HG02981 (cell line): ENCODE data around the gene C2orf15.
"Not testable (repeated sequence)": the region's sequence is repeated elsewhere in the genome, so short reads cannot be mapped to it uniquely, and the experiment has no call there.

ENCODE experiments used
- ATAC-seq: cut with Tn5 transposase; IDR thresholded peaks from one replicate; pipeline ENCODE4 v1.9.1; 2021; ENCODE audit warnings: mild to moderate bottlenecking, moderate library complexity; ENCODE audit not compliant: unreplicated experiment

Gene C2orf15

DNA sequence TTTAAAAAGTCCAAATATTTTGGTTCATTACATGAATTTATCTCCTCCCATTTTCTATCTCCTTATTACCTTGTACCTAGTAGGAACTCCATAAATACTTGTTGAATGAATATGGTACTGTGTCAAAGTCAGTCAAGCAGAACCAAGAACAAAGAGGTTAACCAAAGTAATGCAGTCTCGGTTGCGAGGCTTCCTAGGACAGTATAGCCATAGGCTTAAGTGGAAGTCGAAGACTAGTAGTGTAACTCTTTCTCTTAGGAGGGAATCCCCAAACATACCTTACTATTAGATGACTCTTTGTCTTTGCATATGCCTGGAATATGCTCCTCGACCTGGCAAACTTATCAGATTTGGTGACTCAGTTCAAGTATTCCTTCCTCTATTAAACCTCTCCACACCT lies 18.1 kb downstream of the C2orf15 start:
- ATAC-seq = no peak

DNA sequence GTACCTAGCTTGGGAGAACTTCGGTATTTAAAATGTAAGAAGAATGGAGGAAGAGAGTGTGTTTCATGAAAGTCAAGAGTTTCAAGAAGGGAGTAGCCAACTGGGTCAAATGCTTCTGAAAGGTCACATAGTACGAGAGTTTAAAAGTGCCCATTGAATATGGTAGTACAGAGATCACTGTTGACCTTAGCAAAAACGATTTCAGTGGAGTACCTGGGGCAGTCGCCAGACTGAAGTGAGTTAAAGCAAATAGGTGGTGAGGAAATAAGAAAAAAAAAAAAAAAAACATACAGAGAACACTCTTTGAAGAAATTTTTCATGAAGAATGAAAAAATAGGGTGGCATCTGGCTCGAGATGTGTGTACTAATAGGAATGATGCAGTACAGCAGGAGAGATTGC lies 24.7 kb downstream of the C2orf15 start:
- ATAC-seq = no peak

DNA sequence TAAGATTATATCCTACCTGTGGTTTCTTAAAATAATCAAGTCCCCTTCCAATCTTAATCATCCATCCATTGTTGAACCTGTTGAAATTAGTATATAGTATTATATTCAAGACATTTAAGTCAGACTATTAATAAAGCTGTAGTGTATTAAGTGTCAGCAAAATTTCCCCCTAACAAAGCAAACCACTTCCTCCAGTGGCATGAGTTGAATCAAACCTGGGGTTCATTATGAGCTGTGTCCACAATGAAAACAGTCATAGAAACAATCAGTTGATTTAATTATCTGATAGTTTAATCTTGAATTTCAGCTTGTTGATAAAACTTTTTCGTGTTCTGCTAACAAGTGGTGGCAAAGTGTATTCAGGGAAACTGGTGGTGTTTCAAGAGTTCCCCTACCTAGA lies 28.0 kb downstream of the C2orf15 start:
- no peak for ATAC-seq

GRCh38 chr2:99171377-99172140 lies 30.1 kb downstream of the C2orf15 start:
- no peak for ATAC-seq

- ATAC-seq = peak; percentile 87
Observed at GRCh38 chr2:99180755-99181623, 39.5 kb downstream of the C2orf15 start, which contains the start of the genes MITD1 and MRPL30. TSS of gene MITD1 (minus strand) at chr2:99181058. CDS start at chr2:99180981, 77 bp downstream. TSS of gene MRPL30 (plus strand) at chr2:99181184. CDS start at chr2:99186204, 5,020 bp downstream.

DNA sequence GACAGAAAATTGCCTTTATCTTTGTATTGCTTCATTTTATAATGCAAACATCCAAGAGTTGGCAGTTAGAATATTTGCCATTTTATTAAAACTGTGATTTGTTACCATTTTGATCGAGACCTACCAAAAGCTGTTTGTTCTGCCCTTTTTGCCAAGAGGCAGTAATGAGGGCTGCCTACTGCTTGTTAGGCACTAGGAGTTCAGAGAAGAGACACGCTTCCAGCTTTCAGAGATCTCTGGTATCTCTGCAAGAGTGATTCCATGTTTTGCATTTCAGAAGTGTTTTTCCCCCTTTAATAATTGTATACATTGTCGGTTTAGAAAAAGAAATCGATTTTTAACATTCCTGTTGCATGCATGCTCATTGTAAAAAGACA lies 40.1 kb downstream of the C2orf15 start:
- no peak for ATAC-seq

- ATAC-seq = no peak
Observed at GRCh38 chr2:99183025-99183424, 41.5 kb downstream of the C2orf15 start.

- no peak for ATAC-seq
Observed at GRCh38 chr2:99184811-99185210, 43.3 kb downstream of the C2orf15 start.

DNA sequence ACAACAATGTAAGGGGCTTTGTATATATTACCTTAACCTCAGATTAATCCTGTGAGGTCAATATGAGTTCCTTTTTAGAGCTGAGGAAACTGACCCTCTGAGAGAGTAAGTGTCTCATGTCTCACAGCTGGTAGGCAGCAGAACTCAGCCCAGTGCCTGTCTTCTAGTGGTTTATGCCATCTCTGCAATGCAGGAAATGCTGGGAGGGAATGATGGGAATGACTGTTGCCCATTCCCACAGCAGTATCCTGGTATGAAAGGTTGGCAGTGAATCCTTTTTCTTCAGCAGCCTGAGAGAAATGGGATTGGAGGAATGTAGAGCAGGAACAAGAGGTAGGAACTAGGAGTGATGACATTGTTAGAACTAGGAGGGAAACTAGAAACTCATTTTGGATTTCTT lies 45.5 kb downstream of the C2orf15 start:
- ATAC-seq = no peak

GRCh38 chr2:99188357-99188756 lies 46.9 kb downstream of the C2orf15 start:
- no peak for ATAC-seq

DNA sequence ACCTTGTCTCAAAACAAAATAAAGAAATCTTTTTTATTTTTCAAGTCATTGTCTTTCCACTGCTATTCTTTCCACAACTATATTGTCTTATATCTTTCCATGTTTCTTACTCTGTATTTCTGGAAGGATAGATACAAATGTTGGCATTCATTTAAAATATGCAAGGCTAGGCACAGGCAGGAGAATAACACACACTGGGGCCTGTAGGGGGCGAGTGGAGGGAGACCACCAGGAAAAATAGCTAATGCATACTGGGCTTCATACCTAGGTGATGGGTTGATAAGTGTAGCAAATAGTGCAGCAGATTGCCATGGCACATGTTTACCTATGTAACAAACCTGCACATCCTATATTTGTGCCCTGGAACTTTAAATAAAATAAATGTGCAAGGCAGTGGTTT lies 49.0 kb downstream of the C2orf15 start:
- ATAC-seq = no peak

- not testable (repeated sequence) for ATAC-seq
Observed at GRCh38 chr2:99192364-99192763, 50.9 kb downstream of the C2orf15 start.

- ATAC-seq = no peak
Observed at GRCh38 chr2:99198103-99198841, 56.8 kb downstream of the C2orf15 start.

DNA sequence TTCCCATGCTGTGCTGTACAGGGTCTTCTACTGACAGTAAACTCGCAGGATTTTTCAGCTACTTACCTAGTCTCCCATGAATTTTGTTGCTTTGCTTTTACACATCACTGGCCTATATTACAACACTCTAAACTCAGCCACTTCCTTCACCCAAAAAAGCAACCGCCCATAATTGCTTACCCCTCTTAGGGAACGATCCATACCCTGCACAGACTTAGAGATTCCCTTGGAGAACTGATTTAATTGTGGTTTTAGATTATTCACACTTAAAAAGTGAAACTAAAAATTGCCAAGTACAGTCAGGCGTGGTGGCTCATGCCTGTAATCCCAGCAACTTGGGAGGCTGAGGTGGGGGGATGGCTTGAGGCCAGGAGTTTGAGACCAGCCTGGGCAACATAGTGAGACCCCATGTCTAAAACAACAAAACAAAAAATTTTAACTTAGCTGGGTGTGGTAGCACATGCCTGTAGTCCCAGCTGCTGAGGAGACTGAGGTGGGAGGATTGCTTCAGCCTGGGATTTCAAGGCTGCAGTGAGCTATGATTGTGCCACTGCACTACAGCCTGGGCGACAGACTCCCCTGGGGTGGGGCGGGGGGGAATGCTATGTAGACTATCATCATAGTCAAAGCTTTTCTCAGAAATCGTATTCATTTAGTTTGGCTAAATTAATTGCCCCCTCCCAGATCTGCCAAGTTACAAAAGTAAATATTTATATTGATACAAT lies 58.7 kb downstream of the C2orf15 start:
- no peak for ATAC-seq
